Transverse colon (tissue), 4 donors: Measurements from ENCODE around the gene KRT7.

ENCODE experiments used
- POLR2A ChIP-seq: fragments of 450-650 bp; IDR thresholded peaks from one replicate; pipeline ENCODE4 v1.6.1; 2016; ENCODE audit warnings: antibody characterized with exemption, mild to moderate bottlenecking, moderate library complexity
- POLR2AphosphoS5 ChIP-seq, 3 donors: sonication (generic); formaldehyde crosslinking; IDR thresholded peaks; one replicate each; pipeline ENCODE4 v1.6.1; 2016; ENCODE audit warnings: antibody characterized with exemption in 3 of 3
- TF ChIP-seq, protein P1 (sequence below), 5 experiments: fragments of 200-600 bp in 3 of 5; fragments of 450-650 bp in 2 of 5; sonication (generic) in 3 of 5; IDR thresholded peaks; 1 replicate in 2 of 5; 2 replicates in 3 of 5; pipeline ENCODE4 v1.5.1; 2016 to 2017; ENCODE audit warnings: antibody characterized with exemption in 5 of 5, inconsistent platforms in 3 of 5, mild to moderate bottlenecking in 2 of 5, moderate library complexity in 1 of 5

DNA sequence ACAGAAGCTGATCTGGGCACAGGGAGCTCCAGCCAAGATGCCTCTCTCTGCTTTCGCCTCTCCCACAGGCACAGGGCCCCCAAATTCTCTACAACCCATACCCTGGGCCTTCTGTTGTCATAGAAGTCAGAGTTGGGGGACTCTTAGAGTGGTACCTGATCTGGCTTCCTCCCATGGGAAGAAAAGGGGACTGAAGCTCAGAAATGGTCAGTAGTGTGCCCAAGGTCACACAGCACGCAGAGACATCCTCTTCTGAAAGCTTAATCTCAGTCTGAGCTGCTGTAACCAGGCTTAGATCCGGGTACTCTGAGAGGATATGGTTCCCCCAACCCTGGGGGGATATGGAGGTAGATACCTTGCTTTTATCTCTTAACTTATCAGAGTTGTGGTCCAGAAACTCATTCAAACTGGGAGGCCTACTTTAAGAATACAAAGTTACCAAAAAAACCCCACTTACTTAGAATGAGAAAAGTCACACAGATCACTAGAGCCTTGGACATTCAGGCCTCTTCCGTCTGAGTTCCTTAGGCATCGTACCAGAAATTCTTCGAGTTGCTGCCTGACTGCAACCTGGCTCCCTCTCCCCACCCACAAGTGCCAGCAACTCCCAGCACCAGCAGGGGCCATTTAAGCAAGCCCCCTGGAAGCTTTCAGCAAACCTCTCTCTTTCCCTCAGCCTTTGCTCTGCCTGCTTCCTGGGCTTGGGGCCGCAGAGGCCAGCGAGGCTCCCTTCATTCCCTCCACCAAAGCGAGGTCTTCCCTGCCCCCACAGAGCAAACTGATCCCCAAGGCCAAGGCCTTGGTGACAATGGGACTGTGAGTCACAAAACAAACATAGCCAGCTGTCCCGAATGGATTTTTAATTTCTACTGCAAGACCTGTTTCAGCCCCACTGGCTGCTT lies 13.9 kb downstream of the KRT7 start:
- TF ChIP-seq, protein P1, sequence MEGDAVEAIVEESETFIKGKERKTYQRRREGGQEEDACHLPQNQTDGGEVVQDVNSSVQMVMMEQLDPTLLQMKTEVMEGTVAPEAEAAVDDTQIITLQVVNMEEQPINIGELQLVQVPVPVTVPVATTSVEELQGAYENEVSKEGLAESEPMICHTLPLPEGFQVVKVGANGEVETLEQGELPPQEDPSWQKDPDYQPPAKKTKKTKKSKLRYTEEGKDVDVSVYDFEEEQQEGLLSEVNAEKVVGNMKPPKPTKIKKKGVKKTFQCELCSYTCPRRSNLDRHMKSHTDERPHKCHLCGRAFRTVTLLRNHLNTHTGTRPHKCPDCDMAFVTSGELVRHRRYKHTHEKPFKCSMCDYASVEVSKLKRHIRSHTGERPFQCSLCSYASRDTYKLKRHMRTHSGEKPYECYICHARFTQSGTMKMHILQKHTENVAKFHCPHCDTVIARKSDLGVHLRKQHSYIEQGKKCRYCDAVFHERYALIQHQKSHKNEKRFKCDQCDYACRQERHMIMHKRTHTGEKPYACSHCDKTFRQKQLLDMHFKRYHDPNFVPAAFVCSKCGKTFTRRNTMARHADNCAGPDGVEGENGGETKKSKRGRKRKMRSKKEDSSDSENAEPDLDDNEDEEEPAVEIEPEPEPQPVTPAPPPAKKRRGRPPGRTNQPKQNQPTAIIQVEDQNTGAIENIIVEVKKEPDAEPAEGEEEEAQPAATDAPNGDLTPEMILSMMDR (IDR thresholded peaks at IDR 0.05) = no peak
- TF ChIP-seq POLR2A (no peak), POLR2AphosphoS5 (IDR thresholded peaks at IDR 0.05) (no peak)
